DMS 273 (cell line): ENCODE results near the gene CPZ.
A peak's percentile ranks its signal among the peaks of the same experiment; 100 is the strongest.

Source experiments
- DNase-seq: peaks from one replicate; lab custom pipeline; 2025; ENCODE audit not compliant: unreplicated experiment; lab: John Stamatoyannopoulos, UW

The CPZ gene

DNA sequence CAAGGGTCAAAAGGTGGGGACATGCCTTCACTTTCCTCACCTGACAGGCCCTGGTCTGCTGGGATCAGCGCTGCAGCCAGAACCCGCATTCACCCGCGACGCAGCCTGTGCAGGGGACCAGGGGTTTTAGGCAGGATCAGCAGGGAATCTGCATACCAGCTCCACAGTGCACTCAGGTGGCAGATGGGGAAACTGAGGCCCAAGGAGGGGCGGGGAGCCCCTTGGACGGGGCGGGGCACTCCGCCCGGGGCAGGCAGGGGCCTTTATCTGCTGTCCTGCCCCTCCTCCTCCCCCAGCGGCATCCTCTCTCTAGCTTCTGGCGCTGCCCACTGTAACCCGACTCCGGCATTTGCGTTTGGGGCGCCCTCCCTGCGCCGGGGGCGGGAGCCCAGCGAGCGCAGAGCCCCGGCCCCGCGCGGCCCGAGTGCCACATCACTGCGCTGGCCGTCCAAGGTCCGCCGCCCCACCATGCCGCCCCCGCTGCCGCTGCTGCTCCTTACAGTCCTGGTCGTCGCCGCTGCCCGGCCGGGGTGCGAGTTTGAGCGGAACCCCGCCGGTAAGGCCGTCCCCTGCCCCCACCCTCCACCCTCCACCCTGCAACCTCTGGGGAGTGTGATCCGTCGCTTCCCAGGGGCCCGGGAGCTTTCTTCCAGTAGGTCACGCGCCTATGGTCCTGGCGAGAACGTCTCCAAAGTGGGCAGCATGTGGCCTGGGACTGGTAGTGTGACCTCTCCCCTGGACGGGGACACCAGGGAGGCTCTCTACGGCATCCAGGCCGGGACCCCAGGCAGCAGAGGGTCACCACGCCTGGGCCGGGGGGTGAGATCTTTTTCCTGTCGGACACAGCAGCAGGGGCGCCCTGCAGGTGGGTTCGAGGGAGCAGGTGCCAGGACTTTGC is at the start of gene CPZ:
TSS of gene CPZ (plus strand) at position 400 of the 898 bp plus-strand sequence. CDS start at position 469, 69 bp downstream.
- peak; percentile 46 for DNase-seq

DNA sequence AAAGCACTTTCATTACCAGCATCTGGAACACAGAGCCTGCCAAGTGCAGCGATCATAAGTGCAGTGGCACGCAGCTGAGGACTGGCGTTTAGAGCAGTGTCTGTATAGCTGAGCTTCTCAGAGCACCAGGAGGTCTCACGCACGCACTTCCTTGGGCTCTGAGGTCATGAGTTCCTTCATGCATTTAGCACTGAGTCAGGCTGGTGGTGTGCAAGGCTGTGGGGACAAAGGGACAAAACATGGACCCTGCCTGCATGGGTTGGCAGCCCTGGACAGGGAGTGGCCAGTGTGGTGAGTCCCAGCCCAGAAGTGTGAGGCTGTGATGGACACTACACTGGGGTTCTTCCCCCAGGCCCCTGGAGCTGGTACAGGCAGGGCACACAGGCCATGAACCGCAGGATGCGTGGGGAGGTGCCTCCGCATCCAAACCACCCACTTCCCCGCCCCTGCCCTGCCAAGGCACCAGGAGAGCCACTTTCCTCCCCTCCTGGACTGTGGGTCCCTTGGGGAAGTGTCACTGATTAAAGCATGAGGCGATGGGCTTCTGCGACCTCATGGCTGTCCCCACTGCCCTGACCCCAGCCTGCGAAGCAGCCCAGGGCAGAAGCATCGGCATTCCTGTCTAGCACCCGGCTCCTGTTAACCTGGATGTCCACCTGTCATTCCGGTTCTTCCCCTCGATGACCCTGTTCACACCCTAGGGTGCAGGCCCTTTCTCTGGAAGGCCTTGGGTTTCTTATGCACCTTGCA is 49.6 kb upstream of the CPZ start:
- peak; percentile 6 for DNase-seq

DNA sequence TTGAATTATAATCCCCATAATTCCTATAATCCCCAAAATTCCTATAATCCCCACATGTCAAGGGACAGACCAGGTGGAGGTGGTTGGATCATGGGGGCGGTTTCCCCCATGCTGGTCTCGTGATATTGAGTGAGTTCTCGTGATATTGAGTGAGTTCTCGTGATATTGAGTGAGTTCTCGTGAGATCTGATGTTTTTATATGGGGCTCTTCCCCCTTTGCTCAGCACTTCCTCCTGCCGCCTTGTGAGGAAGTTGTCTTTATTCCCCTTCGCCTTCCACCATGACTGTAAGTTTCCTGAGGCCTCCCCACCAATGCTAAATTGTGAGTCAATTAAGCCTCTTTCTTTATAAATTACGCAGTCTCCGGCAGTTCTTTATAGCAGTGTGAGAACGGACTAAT is 48.9 kb upstream of the CPZ start:
- no peak for DNase-seq

DNA sequence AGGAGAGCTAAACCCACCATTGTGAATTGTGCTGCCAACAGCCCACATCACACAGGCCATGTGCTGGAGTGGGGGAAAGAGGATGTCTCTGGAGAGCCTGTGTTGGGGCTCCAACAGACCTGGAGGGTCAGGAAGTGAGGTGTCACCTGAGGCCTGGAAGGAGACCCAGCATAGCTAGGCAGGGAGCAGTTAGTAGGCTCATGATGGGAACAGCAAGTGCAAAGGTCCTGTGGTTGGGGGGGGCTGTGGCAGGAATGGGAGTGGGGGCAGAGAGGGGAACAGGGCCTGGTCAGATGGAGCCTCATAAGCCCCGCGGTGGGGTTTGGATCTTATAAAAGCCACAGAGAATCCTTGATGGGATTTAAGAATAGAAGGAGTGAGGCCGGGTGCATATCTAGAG is 48.3 kb upstream of the CPZ start:
- DNase-seq, result no peak

DNA sequence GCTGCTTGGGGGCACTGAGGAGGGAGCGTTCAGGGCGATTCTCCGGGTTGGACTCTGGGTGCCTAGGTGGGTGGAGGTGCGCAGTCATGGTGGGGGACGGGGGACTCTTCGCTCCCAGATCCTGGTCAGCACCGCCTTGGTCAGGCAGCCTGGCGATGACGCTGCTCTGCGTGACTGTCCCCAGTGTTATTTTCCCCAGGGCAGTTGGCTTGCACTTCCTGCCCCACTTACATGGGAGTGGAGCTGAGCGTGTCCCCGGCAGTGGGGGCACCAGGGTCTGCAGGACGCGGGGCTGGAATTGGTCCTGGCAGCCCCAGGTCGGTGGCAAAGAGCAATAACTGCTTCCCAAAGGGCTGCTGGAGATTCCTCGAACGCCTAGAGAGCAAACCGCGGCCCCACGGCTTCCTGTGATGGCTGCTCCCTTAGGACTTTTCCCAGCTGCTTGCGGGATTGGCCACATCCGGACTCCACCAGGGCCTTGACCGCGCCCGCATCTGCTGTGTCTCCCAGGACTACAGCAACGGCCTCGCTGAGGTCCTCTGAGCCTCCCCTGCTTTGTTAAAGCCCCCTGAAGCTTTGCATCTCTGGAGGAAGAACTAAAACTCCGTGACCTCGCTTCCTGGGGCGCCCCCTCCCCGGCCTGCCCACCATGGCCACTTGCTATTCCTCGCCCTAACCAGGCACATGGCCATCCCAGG is 47.7 kb upstream of the CPZ start:
- no peak for DNase-seq

DNA sequence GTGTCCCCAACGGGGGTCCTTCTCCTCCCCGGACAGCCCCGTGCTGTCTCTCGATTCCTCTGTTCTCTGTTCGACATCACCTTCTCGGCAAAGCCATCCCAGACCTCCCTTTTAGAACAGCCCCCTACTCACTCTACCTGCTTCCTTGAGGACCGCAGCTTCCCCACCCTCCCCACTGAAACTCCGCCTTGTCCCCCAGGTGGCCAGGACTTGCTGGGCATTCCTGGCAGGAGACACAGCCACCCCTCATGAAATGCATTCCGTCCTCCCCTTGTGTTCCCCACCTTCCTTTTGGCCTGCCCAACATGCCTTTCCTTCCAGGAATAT is 47.2 kb upstream of the CPZ start:
- DNase-seq, result no peak

DNA sequence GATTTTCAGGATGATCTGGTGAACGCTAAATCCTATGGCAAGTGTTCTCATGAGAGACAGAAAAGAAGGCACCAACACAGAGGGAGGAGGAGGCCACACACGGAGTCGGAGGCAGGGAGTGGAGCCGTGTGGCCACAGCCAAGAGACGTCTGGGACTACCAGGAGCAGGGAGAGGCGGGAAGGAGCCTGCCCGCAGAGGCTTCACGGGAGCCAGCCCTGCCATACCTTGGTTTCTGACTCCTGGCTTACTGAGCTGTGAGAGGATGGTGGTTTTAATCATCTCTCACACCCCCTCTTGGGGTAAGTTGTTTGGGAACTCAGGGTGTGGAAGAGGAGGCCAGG is 45.8 kb upstream of the CPZ start:
- DNase-seq, result no peak

DNA sequence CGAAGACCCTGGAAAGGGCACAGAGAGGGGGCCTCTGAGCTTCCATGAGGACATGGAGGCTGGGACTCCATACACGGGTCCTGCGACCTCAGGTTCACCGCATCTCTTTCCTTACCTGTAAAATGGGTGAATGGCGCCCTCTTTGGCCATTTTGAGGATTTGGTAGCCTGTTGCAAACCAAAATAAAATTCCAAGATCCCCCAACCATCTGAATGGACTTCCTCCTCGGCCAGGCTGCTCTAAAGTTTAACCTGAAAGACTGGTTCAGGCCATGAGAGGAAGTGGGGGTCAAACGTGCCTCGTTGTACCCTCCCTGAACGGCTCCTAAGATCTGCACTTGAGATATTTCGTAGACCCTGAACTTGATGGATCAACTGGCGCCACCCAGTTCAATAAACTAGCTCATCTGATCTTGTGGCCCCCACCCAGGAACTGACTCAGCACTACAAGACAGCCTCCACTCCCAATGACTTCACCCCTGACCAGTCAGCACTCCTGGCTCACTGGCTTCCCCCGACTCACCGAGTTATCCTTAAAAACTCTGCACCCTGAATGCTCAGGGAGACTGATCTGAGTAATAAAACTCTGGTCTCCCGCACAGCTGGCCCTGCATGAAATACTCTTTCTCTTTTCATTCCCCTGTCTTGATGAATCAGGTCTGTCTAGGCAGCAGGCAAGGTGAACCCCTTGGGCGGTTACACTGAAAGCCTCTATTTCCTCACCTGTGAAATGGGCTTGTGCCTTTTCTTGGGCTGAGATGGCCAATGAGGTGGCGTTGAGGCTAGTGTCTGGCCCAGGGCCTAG is 45.3 kb upstream of the CPZ start:
- peak; percentile 41 for DNase-seq

DNA sequence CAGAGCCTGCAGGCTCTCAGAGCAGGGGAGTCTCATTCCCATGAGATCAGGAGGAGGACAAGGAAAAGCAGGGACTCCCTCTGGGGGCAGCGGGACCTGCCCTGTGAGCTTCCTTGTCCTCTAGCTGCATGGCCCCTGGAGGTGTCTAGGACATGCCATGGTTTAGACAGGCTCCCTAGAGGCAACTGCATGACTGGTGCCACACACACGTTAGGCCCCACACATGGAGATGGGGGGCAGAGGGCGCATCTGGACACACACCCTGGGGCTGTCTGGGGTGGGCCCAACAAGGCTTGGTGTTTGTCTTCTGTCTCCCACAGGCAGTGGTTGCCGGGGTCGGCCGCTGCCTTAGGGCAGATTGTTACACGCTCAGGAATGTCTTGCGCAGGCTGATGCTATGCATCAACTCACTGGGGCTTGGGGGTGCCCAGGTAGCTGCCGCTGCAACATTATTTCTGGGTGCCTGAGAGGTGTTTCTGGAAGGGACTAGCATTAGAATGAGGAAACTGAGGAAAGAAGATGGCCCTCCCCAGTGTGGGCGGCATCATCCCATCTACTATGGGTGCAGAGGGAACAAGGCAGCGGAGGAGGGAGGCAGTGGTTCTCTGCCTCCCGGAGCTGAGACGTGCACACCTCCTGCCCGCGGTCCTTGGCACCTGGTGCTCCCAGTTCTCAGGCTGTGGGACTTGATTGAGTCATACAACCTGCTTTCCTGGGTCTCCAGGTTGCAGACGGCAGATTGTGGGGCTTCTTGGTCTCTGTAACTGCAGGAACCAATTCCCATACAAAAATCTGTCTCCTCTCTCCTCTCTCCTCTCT is 44.4 kb upstream of the CPZ start:
- DNase-seq, result no peak

DNA sequence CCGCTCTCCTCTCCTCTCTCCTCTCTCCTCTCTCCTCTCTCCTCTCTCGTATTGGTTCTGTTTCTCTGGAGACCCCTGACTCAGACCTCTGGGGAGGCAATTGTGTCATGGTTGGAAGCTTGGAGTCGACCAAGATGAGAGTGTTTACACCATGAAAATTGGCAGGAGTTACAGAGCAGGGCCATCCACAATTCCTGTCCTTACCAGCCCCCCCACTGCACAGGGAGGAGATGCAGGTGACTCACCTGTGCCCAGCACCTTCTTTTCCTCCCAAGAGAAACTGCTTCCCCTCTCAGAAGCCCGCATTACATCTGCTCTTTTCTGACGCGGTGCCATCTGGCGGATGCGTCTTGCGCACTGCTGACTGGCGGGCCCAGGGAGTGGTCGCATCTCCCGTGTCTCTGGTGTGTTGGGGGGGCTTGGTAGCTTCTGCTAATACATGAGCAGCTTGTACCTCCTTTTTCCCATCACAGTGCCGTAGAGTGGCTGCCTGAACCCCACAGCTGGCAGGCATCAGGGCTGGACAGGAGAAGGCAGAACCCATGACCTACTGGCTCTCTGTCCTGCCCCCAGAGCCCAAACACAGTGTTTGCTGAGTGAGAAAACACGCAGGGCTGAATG is 43.7 kb upstream of the CPZ start:
- no peak for DNase-seq

DNA sequence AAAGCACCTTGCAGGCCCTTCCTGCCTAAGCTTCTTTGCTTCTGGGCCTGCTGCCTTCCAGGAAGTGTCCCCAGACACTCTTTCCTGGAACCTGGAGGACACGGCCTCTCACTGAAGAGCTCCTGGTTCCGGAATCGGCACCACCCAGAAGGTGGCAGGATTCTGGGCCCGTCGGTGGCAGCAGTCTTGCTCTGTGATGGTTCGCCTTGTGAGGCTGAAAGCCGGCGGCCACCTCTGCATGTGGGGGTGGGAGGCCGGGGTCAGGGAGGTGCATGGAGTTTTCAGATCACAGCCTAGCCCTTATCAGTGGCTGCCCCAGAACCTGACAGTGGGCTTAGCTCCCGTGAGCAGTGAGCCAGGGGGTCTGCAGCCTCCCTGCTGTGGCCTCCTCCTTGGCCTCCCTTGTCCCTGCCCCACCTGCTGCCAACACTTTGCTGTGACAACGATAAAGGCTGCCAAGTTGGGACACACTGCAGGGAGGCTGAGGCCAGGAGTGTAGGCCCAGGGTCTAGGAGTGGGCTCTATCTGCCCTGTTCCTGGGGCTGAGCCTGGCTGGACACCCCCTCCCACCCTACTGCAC is 43.1 kb upstream of the CPZ start:
- no peak for DNase-seq

DNA sequence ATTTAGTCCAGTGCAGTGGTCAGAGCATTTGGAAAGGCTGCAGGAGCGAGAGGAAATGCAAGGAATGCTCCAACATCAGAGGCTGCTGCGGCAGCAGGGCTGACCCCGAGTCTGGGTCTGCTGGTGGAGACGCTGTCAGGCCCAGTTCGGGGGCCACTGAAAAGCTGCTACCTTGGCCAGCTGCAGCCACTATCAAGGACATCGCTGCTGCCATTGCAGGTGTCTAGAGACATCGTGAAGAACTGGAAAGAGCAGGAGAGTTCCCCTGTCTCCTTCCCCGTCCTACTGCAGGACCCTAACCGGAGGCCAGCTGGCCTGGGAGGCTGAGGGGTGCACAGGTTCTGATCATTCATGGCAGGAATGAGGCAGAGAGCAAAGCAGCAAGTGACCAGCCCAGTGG is 41.9 kb upstream of the CPZ start:
- DNase-seq, result no peak

DNA sequence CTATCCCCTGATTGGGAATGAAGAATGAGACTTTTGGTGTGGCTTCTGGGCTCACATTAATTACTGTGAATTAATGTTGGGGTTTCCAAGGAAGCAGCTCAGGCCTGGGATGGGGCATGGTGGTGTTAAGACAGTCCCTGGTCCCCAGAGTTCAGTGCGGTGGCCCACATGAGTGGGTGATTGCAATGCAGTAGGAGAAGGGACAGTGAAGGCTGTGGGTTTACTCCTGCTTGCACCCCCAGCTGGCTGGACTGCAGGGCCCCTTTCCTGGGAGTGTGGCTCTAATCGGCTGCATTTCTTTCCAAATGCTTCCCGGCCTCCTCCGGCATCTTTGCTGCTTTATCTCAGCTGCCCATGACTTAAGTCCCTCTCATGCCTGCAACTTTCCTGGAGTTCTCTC is 40.5 kb upstream of the CPZ start:
- no peak for DNase-seq

DNA sequence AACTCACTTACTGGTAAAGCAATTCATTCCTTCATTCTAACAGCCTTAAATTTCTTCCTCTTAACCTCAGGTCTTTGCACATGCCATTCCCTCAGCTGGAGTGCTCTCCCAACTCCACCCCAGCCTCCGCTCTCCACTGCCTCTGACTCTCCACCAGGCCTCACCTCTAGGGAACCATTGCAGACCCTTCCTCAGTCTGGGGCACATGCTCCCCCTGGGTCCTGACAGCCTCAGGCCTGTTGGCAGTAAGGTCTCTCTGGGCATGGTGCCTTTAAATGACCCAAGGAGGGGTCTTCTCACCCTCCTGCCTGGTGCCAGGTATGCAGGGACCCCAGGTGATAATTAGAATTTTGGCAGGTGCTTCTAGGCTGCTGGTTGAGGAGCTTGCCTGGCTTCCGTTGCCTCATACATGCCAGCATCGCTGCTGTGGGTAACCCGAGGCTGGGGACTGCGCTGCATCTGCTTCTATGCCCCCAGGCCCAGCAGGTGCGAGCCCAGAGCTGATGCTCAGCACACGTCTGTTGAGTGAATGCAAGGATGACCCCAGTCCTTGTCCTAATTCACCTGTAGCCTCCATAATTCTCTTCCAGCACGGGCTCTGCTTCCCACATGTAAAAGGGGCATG is 39.9 kb upstream of the CPZ start:
- DNase-seq, result no peak

DNA sequence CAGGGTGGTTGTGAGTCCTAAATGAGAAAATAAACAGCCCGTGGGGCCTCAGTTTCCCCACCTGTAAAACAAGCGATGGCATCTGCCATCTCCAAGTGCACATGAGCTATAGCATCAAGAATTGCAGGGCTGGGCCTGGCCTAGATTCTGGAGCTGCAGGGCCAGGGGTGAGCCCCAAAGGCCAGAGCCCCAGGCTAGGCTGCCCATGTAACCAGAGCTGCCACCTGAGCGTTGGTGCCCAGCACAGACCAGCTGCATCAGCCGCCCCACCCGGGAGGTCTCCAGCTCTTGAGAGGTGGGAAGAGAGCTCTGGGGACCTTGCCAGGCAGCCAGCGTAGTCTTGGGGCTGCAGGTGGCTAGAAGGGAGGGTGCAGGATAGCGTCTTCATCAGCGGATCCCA is 39.3 kb upstream of the CPZ start:
- DNase-seq, result no peak

DNA sequence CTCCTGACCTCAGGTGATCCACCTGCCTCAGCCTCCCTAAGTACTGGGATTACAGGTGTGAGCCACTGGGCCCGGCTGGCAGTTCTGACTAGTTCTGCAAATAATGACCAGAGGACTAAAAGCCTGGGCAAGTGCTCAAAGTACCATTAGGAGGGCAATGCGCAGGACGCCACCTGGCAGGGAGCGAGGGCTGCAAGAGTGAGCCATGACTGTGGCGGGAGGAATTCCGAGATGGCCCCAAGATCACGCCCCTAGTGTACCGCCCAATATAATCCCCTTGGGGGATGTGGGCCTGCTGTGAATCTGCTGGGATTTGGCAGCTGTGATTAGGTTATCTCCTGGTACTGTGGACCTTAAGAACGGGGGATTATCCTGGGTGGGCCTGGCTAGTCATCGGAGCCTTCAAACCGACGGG is 38.6 kb upstream of the CPZ start:
- no peak for DNase-seq

DNA sequence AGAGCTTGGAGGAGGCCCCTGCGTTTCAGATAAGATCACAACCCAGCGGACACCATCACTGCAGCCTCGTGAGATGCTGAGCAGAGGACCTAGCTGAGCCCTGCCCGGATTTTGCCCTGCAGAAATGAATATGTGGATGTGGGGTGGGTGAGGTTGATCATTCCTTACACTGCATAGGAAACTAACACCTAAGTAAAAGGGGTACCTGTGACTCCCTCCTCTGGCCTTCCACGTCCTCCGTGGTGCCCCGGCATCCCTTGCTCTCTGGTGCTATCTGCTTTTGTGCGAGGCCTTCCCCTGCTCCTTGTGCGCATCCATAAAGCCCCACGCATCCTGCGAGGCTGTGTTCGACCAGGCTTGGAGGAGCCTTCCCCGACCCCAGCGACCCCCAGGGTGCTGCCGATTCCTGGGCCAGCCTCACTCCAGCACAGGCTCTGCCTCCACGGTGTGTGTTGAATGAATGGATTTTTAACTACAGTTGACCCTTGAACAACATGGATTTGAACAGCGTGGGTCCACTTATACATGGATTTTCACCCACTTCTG is 37.9 kb upstream of the CPZ start:
- no peak for DNase-seq

DNA sequence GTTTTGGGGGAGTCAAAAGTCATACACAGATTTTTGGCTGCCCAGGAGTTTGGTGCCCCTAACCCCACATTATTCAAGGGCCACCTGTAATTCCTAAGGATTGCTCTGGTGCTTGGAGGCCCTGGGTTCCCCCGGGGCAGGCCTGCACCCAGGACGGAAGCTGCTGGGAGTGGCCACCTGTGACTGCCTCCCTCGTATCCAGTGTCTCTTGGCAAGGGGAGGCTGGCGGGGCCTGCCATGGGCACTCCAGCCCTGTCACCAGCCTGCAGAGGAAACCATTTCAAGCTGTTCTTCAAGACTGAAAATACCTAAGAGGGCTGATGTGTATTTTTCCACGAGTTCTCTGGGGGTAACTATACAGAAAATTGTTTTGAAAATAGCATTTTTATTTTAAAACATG is 36.8 kb upstream of the CPZ start:
- no peak for DNase-seq
